ENCODE measurements around the gene MTMR1.

MTMR1 gene

GRCh38 chrX:150731795-150732194, 38.6 kb downstream of the MTMR1 start:
- peak; percentile 88 to 96 for DNase-seq (ENCODE audit: low read depth in 2 of 2)
- TF ChIP-seq, protein P1, sequence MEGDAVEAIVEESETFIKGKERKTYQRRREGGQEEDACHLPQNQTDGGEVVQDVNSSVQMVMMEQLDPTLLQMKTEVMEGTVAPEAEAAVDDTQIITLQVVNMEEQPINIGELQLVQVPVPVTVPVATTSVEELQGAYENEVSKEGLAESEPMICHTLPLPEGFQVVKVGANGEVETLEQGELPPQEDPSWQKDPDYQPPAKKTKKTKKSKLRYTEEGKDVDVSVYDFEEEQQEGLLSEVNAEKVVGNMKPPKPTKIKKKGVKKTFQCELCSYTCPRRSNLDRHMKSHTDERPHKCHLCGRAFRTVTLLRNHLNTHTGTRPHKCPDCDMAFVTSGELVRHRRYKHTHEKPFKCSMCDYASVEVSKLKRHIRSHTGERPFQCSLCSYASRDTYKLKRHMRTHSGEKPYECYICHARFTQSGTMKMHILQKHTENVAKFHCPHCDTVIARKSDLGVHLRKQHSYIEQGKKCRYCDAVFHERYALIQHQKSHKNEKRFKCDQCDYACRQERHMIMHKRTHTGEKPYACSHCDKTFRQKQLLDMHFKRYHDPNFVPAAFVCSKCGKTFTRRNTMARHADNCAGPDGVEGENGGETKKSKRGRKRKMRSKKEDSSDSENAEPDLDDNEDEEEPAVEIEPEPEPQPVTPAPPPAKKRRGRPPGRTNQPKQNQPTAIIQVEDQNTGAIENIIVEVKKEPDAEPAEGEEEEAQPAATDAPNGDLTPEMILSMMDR (IDR thresholded peaks at IDR 0.05; ENCODE audit: low read depth, low read length) = no peak
- H3K4me3 ChIP-seq (replicated peaks in 1 of 2; ENCODE audit: low read depth in 2 of 2, low read length in 2 of 2) = no peak overlapping the region

- TF ChIP-seq, protein P1 (IDR thresholded peaks at IDR 0.05; ENCODE audit: low read depth, low read length) = no peak
- no peak for DNase-seq (ENCODE audit: low read depth in 2 of 2)
- no peak overlapping the region for H3K4me3 ChIP-seq (replicated peaks in 1 of 2; ENCODE audit: low read depth in 2 of 2, low read length in 2 of 2)
These were observed 43.3 kb downstream of the MTMR1 start for GRCh38 chrX:150736475-150736874.

- no peak for DNase-seq (ENCODE audit: low read depth in 2 of 2)
- TF ChIP-seq, protein P1 (IDR thresholded peaks at IDR 0.05; ENCODE audit: low read depth, low read length) = no peak
These were observed 58.9 kb downstream of the MTMR1 start for GRCh38 chrX:150752124-150752523.

DNA sequence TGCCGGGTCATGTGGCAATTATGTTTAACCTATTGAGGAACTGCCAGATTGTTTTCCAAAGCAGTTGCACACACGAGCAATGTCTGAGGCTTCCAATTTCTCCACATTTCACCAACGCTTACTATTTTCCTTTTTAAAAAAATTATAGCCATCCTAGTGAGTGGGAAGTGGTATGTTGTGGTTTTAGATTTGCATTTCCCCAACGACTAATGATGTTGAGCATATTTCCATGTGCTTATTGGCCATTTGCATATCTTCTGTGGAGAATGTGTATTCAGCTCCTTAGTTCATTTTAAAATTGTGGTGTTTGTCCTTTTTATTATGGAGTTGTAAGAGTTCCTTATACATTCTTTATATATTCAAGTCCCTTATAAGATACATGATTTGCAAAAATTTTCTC, 60.2 kb downstream of the MTMR1 start:
- TF ChIP-seq, protein P1 (IDR thresholded peaks at IDR 0.05; ENCODE audit: low read depth, low read length) = no peak
- DNase-seq (ENCODE audit: low read depth in 2 of 2) = no peak
- no peak overlapping the region for H3K4me3 ChIP-seq (replicated peaks in 1 of 2; ENCODE audit: low read depth in 2 of 2, low read length in 2 of 2)

More at GRCh38 chrX:150752124-150752523, 58.9 kb downstream of the MTMR1 start:
- H3K4me3 ChIP-seq (replicated peaks in 1 of 2; ENCODE audit: low read depth in 2 of 2, low read length in 2 of 2) = no peak overlapping the region

DNA sequence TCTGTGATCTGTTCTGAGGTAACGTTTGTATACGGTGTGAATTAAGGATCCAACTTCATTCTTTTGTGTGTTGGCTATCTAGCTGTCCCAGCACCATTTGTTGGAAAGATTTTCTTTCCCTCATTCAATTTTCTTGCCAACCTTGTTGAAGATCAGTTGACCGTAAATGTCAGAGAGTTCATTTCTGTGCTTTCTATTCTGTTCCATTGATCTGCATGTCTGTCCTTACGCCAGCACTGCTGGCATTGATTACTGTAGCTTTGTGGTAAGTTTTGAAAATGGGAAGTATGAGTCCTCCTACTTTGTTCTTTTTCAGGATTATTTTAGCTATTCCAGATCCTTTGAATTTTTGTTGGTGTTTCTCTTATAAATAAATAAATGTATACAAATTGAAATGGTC, 60.8 kb downstream of the MTMR1 start:
- no peak overlapping the region for H3K4me3 ChIP-seq (replicated peaks in 1 of 2; ENCODE audit: low read depth in 2 of 2, low read length in 2 of 2)
- TF ChIP-seq, protein P1 (IDR thresholded peaks at IDR 0.05; ENCODE audit: low read depth, low read length) = no peak
- DNase-seq (ENCODE audit: low read depth in 2 of 2) = no peak

DNA sequence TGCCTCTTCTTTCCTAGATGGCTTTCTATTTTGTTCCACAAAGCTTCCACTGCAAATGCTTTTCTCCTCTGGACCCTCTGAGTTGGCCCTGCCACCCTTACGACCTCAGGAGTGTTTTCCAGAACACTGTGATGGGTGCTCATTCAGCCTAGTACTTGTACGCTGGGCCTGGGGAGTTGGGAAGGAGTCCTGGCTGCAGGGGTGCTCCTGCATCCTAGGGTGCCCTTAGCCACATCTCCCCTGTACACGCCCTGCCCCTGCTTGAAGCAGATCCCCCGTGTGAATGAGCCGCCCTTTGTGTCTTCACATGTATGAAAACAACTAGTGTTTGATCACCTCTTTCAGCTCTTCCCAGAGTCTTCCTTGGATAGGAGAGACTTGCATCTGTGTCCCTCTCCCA, 64.2 kb downstream of the MTMR1 start:
- no peak for DNase-seq (ENCODE audit: low read depth in 2 of 2)
- TF ChIP-seq, protein P1 (IDR thresholded peaks at IDR 0.05; ENCODE audit: low read depth, low read length) = no peak
- no peak overlapping the region for H3K4me3 ChIP-seq (replicated peaks in 1 of 2; ENCODE audit: low read depth in 2 of 2, low read length in 2 of 2)
